Activated T-helper 2 cell treated with anti-CD3 and anti-CD28 coated beads, Interferon-gamma antibody, Interleukin-2, Interleukin-4, amounts not matched to agents 10 μg/mL and 5 μg/mL and 100 μg/mL, durations not matched to agents 14 hours and 24 hours and 36 hours (primary cell): ENCODE measurements around the gene P4HA1. TPM values are rescaled to one million over a fixed set of nuclear protein-coding genes. Genes with fewer than 3 reads are reported as not detected.
A peak's percentile ranks its signal among the peaks of the same experiment; 100 is the strongest.
"Not testable (repeated sequence)": the region's sequence is repeated elsewhere in the genome, so short reads cannot be mapped to it uniquely, and the experiment has no call there.

Experiments used
- DNase-seq: peaks from one replicate; pipeline ENCODE4 v3.0.0; 2021; ENCODE audit warnings: low spot score
- H3K27ac Mint-ChIP-seq: one replicate; pipeline ENCODE4 v1.8.0; 2021; ENCODE audit warnings: mixed read lengths
- H3K27me3 Mint-ChIP-seq: one replicate; pipeline ENCODE4 v1.8.0; 2021; ENCODE audit warnings: low read depth, mixed read lengths
- H3K36me3 Mint-ChIP-seq: one replicate; pipeline ENCODE4 v1.8.0; 2021; ENCODE audit warnings: low read depth, mixed read lengths
- H3K4me1 Mint-ChIP-seq: one replicate; pipeline ENCODE4 v1.8.0; 2021; ENCODE audit warnings: low read depth, mixed read lengths
- H3K4me3 Mint-ChIP-seq: one replicate; pipeline ENCODE4 v1.8.0; 2021; ENCODE audit warnings: low read depth, mild to moderate bottlenecking, moderate library complexity, mixed read lengths
- H3K9me3 Mint-ChIP-seq: one replicate; pipeline ENCODE4 v1.8.0; 2021; ENCODE audit warnings: mixed read lengths
- intact Hi-C: fragments of 100-400 bp; cut with micrococcal nuclease; formaldehyde crosslinking; loops from one replicate; pipeline ENCODE4 v1.15.1; 2023
- total RNA-seq: library from RNA; stranded (reverse); gene quantifications from 2 replicates; pipeline ENCODE4 v1.2.3, GENCODE V29; 2022

P4HA1 gene
- total RNA-seq, 1 donor from 2014 or later, result 72.8 TPM

- peaks cover 29% of the 10 kb centered on the region for H3K36me3 Mint-ChIP-seq
- H3K27me3 Mint-ChIP-seq, result no peaks in the 10 kb centered on the region
- H3K4me3 Mint-ChIP-seq, result no peak overlapping the region
- no peak for DNase-seq
- intact Hi-C loops, result loop anchor here (5.0 kb wide), 1 partner anchor 54 kb away; the partner anchor contains the start of genes ECD and FAM149B1
- peaks cover 13% of the 10 kb centered on the region for H3K9me3 Mint-ChIP-seq
- no peak overlapping the region for H3K27ac Mint-ChIP-seq
- H3K4me1 Mint-ChIP-seq, result peaks cover 15% of the 10 kb centered on the region
Observed at GRCh38 chr10:73113551-73113950, 16.9 kb upstream of the P4HA1 start.

DNA sequence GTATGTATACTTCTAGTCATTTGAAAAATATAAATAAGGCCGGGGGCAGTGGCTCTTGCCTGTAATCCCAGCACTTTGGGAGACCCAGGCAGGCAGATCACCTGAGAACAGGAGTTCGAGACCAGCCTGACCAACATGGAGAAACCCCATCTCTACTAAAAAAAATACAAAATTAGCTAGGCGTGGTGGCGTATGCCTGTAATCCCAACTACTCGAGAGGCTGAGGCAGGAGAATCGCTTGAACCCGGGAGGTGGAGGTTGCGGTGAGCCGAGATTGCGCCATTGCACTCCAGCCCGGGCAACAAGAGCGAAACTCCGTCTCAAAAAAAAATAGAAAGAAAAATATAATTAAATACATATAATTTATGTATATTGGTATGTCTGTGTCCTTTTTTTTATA is 15.4 kb upstream of the P4HA1 start:
- peaks cover 10% of the 10 kb centered on the region for H3K4me1 Mint-ChIP-seq
- H3K36me3 Mint-ChIP-seq, result peaks cover 38% of the 10 kb centered on the region
- DNase-seq, H3K4me3 Mint-ChIP-seq, H3K27me3 Mint-ChIP-seq, H3K27ac Mint-ChIP-seq: not testable (repeated sequence)
- intact Hi-C loops, result loop anchor here (5.0 kb wide), 1 partner anchor 55 kb away; the partner anchor contains the start of genes ECD and FAM149B1
- peaks cover 15% of the 10 kb centered on the region for H3K9me3 Mint-ChIP-seq

DNA sequence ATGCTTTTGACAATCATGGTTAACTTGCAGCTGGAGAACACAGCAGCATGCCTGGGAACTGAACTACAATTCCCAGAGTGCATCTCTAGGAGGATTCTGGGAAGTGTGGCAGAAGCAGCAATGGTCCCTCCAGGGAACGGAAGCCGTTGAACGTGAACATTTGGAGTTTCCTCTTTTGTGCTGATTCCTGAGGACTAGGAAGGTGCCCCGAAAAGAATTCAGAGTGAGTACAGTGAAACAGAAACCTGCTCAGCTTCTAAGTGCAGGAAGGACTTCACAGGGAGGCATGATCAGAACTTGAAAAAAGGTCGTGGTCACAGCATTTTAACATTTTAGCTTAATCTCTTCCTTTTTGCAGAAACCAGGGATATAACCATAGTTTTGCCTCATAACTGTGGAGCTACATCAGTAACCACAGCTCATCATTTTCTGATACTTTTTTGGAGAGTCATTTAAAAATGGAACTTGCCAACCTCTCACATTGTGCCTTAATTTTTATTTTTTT is 13.7 kb upstream of the P4HA1 start, which contains the start of gene NUDT13:
Gene NUDT13 (plus strand): TSS at position 111 of the 505 bp plus-strand sequence. CDS start 3,911 bp downstream, outside the sequence.
- H3K9me3 Mint-ChIP-seq, result peaks cover 15% of the 10 kb centered on the region
- peak within 1 kb of the TSS; percentile 88 for H3K27ac Mint-ChIP-seq
- H3K36me3 Mint-ChIP-seq, result peaks cover 46% of the 10 kb centered on the region
- peaks cover 10% of the 10 kb centered on the region for H3K4me1 Mint-ChIP-seq
- DNase-seq, result peak; percentile 22
- intact Hi-C loops, result loop anchor here (1.0 to 5.0 kb wide), 2 partner anchors 13 to 57 kb away; partner anchors contain the start of genes ECD and FAM149B1
- peak within 1 kb of the TSS; percentile 76 for H3K4me3 Mint-ChIP-seq
- no peaks in the 10 kb centered on the region for H3K27me3 Mint-ChIP-seq

DNA sequence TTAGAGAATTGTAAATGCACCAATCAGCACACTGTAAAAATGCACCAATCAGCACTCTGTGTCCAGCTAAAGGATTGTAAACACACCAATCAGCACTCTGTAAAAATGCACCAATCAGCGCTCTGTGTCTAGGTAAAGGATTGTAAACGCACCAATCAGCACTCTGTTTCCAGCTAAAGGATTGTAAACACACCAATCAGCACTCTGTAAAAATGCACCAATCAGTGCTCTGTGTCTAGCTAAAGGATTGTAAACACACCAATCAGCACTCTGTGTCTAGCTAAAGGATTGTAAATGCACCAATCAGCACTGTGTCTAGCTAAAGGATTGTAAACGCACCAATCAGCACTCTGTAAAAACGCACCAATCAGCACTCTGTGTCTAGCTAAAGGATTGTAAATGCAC is 12.6 kb upstream of the P4HA1 start:
- Mint-ChIP-seq H3K9me3 (peaks cover 15% of the 10 kb centered on the region), H3K4me1 (peaks cover 10% of the 10 kb centered on the region), H3K36me3 (peaks cover 50% of the 10 kb centered on the region)
- H3K27me3 Mint-ChIP-seq, H3K27ac Mint-ChIP-seq, intact Hi-C loops, DNase-seq, H3K4me3 Mint-ChIP-seq: not testable (repeated sequence)

GRCh38 chr10:73106301-73106700 is 9.6 kb upstream of the P4HA1 start:
- intact Hi-C loops, result no loop called here
- H3K27me3 Mint-ChIP-seq, result no peaks in the 10 kb centered on the region
- no peak for DNase-seq

GRCh38 chr10:73099141-73099540 is 2.5 kb upstream of the P4HA1 start:
- Mint-ChIP-seq H3K27me3 (no peaks in the 10 kb centered on the region), H3K9me3 (no peaks in the 10 kb centered on the region), H3K27ac (no peak overlapping the region), H3K4me1 (peaks cover 15% of the 10 kb centered on the region), H3K4me3 (no peak overlapping the region), H3K36me3 (peaks cover 26% of the 10 kb centered on the region)
- intact Hi-C loops, result no loop called here
- no peak for DNase-seq

More at GRCh38 chr10:73106301-73106700, 9.6 kb upstream of the P4HA1 start:
- H3K36me3 Mint-ChIP-seq, result peaks cover 51% of the 10 kb centered on the region
- no peak overlapping the region for H3K27ac Mint-ChIP-seq
- H3K4me1 Mint-ChIP-seq, result peaks cover 9% of the 10 kb centered on the region
- H3K9me3 Mint-ChIP-seq, result peaks cover 15% of the 10 kb centered on the region
- no peak overlapping the region for H3K4me3 Mint-ChIP-seq

GRCh38 chr10:73097305-73097670 is 622 bp upstream of the P4HA1 start:
- peaks cover 27% of the 10 kb centered on the region for H3K4me1 Mint-ChIP-seq
- intact Hi-C loops, result loop anchor here (1.0 to 2.0 kb wide), 4 partner anchors 13 to 150 kb away; partner anchors contain the start of genes DNAJC9, ECD, FAM149B1 and NUDT13
- peaks cover 39% of the 10 kb centered on the region for H3K36me3 Mint-ChIP-seq
- no peaks in the 10 kb centered on the region for H3K27me3 Mint-ChIP-seq
- peak overlapping the region; percentile 89 for H3K4me3 Mint-ChIP-seq
- no peak for DNase-seq
- H3K9me3 Mint-ChIP-seq, result no peaks in the 10 kb centered on the region
- H3K27ac Mint-ChIP-seq, result peak overlapping the region; percentile 90

DNA sequence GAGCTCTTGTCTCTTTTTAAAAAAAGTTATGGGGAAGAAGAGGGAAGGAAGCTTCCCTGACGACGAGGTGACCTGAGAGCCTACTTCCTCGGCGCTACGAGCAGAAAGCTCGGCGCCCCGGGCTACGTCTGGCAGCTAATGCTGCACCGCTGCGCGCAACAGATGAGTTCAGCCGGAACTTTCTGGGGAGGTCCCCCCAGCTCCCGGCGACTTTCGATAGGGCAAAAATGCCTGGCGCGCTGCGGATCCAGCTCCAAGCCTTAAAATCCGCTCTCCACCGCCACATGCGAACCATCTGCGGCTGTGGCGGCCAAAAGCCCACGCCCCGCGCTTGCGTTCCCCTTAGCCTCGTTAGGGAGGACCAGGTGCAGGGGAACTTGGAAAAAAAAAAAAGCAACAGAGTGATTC is 621 bp downstream of the P4HA1 start:
- intact Hi-C loops, result loop anchor here (2.0 kb wide), 1 partner anchor 151 kb away; the partner anchor contains the start of gene DNAJC9

GRCh38 chr10:73095481-73096021 is 1.1 kb downstream of the P4HA1 start:
- no peak for DNase-seq
- H3K9me3 Mint-ChIP-seq, result no peaks in the 10 kb centered on the region
- H3K27ac Mint-ChIP-seq, result peak overlapping the region; percentile 90
- intact Hi-C loops, result loop anchor here (2.0 kb wide), 1 partner anchor 151 kb away; the partner anchor contains the start of gene DNAJC9
- peak overlapping the region; percentile 89 for H3K4me3 Mint-ChIP-seq
- H3K27me3 Mint-ChIP-seq, result no peaks in the 10 kb centered on the region
- H3K36me3 Mint-ChIP-seq, result peaks cover 42% of the 10 kb centered on the region
- peaks cover 35% of the 10 kb centered on the region for H3K4me1 Mint-ChIP-seq

More for the DNA sequence above, 621 bp downstream of the P4HA1 start:
- peak overlapping the region; percentile 90 for H3K27ac Mint-ChIP-seq
- peak overlapping the region; percentile 89 for H3K4me3 Mint-ChIP-seq
- no peaks in the 10 kb centered on the region for H3K9me3 Mint-ChIP-seq
- H3K4me1 Mint-ChIP-seq, result peaks cover 35% of the 10 kb centered on the region
- no peaks in the 10 kb centered on the region for H3K27me3 Mint-ChIP-seq
- peaks cover 44% of the 10 kb centered on the region for H3K36me3 Mint-ChIP-seq
- peak; percentile 72 for DNase-seq

DNA sequence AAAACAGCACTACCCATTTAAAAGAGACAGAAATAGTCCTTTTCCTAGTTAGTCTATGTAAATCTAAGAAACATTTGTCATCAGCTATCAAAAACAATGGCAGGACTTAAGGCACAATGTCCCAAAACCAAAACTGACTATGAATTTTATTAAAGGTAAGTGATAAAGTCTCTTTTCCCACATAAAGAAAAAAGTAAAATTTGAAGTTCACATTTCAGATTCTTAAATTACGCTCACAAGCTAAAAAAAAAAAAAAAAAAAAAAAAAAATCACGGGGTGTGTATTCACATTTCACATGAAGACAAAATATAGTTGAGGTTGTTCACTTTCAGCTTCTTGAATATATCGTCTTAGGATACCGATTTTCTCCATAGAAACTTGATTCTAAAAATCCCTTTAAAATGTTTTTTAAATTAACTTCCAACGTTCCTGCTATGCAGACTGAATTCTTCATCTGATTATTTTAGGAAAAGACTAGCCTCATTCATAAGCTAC is 1.6 kb downstream of the P4HA1 start:
- intact Hi-C loops, result no loop called here
- Mint-ChIP-seq H3K4me1 (peaks cover 35% of the 10 kb centered on the region), H3K36me3 (peaks cover 37% of the 10 kb centered on the region), H3K4me3 (peak overlapping the region; percentile 89), H3K27ac (peak overlapping the region; percentile 90), H3K27me3 (no peaks in the 10 kb centered on the region), H3K9me3 (no peaks in the 10 kb centered on the region)
- no peak for DNase-seq

DNA sequence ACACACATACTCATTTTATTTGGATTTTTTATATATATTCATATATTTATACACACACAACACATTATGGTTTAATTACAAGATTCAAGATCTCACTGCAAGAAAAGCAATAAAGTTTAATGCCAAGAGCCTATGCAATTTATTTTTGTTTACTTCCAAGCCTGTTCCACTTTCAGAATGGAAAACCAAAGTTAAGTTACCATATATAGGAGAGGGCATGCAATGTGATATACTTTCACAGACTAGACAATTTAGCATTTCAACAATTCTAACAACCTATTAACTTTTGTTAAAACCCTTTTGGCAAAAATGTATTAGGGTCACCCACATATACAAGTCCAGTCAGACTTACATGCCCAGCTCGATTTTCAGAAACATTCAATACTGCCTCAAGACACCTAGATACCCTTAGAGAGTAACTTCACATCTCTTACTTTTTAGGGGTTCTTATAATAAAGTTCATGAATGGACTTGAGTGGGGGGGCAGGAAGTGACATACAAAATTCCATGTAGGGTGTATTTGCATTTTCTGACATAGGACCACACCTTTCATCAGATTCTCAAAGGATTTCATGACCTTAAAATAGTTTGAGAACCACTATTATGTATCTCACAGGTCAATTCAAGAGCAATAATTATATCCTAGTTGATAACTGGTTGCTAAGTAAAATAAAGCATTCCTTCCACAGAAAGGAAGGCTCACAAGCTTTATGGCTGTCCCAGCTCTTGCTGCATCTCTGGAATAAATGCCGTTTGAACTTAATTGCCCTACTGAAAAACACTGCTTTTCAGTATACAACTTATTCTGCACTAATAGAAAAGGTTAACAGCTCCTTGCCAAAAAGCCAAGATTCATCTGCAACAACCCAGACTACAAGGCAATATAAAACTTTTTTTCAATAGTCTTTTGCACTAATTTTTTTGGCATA is 2.5 kb downstream of the P4HA1 start:
- Mint-ChIP-seq H3K27ac (peak overlapping the region; percentile 63), H3K4me1 (peaks cover 35% of the 10 kb centered on the region), H3K9me3 (no peaks in the 10 kb centered on the region), H3K27me3 (no peaks in the 10 kb centered on the region), H3K36me3 (peaks cover 35% of the 10 kb centered on the region), H3K4me3 (peak overlapping the region; percentile 89)
- no peak for DNase-seq
- intact Hi-C loops, result no loop called here

DNA sequence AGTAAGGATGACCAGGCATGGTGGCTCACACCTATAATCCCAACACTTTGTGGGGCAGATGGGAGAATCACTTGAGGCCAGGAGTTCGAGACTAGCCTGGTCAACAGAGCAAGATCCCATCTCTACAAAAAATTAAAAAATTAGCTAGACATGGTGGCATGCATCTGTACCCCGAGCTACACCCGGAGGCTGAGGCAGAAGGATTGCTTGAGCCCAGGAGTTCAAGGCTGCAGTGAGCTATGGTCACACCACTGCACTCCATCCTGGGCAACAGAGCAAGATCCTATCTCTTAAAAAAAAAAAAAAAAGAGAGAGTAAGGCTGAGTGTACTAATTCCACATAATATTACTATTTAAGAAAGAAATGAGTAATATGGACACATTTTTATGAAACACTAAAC is 3.8 kb downstream of the P4HA1 start:
- Mint-ChIP-seq H3K36me3 (peaks cover 44% of the 10 kb centered on the region), H3K27me3 (no peaks in the 10 kb centered on the region), H3K4me1 (peaks cover 45% of the 10 kb centered on the region), H3K4me3 (peak overlapping the region; percentile 57), H3K27ac (no peak overlapping the region), H3K9me3 (no peaks in the 10 kb centered on the region)
- intact Hi-C loops, result no loop called here
- no peak for DNase-seq
